NT2/D1 (cell line): ENCODE results near the gene RNF114.

ENCODE experiments used
- DNase-seq: peaks from one replicate; pipeline ENCODE4 v3.0.0-alpha.2; 2011; ENCODE audit warnings: low read depth, low spot score
- H3K27me3 ChIP-seq: 2 replicates; pipeline ENCODE4 v1.6.0; 2011; ENCODE audit warnings: mild to moderate bottlenecking; ENCODE audit not compliant: insufficient read length, insufficient read depth
- H3K36me3 ChIP-seq: 2 replicates; pipeline ENCODE4 v1.6.1; 2011; ENCODE audit warnings: mild to moderate bottlenecking, low read length, mixed read lengths; ENCODE audit not compliant: insufficient read depth, insufficient read length
- H3K4me1 ChIP-seq: 2 replicates; pipeline ENCODE4 v1.5.1; 2011; ENCODE audit not compliant: insufficient read depth, insufficient read length
- H3K4me3 ChIP-seq: 2 replicates; pipeline ENCODE4 v1.5.1; 2011; ENCODE audit warnings: low read depth; ENCODE audit not compliant: insufficient read length
- H3K9ac ChIP-seq: 2 replicates; pipeline ENCODE4 v1.6.0; 2011; ENCODE audit warnings: low read depth; ENCODE audit not compliant: insufficient read length
- H3K9me3 ChIP-seq: 2 replicates; pipeline ENCODE4 v1.5.1; 2011; ENCODE audit warnings: mild to moderate bottlenecking, low read length; ENCODE audit not compliant: insufficient read depth
- SUZ12 ChIP-seq: IDR thresholded peaks from 2 replicates; pipeline ENCODE4 v1.6.1; 2011; ENCODE audit not compliant: insufficient read length, insufficient read depth; ENCODE audit errors: extremely low read depth
- YY1 ChIP-seq: IDR thresholded peaks from 2 replicates; pipeline ENCODE4 v1.6.1; 2011; ENCODE audit not compliant: insufficient read length, insufficient read depth
- ZNF274 ChIP-seq: IDR thresholded peaks from 2 replicates; pipeline ENCODE4 v1.6.1; 2011; ENCODE audit warnings: mild to moderate bottlenecking, low read depth, low read length

Gene RNF114

DNA sequence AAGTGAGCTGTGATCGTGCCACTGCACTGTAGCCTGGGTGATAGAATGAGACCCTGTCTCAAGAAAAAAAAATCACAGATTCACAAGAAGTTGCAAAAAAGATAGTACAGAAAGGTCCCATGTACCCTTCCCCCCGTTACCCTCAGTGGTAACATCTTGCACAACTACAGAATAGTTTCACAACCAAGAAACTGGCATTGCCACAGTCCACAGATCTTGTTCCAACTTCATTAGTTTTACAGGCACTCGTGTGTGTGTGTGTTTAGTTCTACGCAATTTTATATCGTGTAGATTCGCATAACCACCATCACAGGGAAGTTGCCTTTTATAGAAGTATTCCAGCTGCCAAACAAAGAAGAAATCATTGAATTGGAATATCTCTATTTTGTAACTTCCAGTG lies 40.0 kb upstream of the RNF114 start:
- no peaks in the 10 kb centered on the region for H3K9me3 ChIP-seq
- no peaks in the 10 kb centered on the region for H3K36me3 ChIP-seq
- no peak overlapping the region for H3K4me3 ChIP-seq
- H3K9ac ChIP-seq = no peak overlapping the region
- TF ChIP-seq SUZ12 (no peak), YY1 (no peak), ZNF274 (no peak)
- no peaks in the 10 kb centered on the region for H3K27me3 ChIP-seq
- DNase-seq = no peak
- peaks cover 19% of the 10 kb centered on the region for H3K4me1 ChIP-seq

DNA sequence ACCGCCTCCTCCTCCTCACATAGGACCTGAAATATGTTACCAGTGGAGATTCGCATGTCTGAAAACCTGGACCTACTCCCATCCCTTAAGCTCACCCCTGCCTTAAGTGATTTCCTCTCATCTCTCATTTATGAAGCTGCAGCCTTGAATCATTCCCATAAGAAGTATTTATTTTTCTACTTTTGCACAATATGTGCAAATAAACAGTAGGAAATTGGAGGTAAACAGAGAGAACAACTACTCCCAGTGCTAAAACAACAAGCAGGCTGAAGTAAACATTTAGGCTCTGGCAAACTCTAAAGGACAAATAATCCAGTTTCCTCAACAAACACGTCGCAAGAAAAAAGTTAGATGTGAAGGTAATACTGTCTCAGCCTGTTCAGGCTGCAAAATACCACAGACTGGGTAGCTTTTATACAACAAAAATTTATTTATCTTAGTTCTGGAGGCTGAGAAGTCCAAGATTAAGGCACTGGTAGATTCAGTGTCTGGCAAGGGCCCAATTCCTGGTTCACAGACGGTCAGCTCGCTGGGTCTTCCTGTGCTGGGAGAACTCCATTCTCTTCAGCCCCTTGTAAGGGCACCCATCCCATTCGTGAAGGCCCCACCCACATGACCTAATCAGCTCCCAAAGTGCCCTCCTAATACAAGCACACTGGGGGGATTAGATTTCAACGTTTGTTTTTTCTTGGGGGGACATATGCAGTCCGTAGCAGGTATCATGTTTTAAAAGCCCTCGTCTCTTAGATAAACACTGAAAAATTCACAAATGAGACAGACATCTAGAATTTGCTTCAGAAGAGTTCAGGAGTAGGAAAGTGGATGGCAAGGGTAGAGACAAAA lies 36.4 kb upstream of the RNF114 start:
- H3K36me3 ChIP-seq = peaks cover 19% of the 10 kb centered on the region
- no peaks in the 10 kb centered on the region for H3K9me3 ChIP-seq
- no peaks in the 10 kb centered on the region for H3K27me3 ChIP-seq
- no peak for TF ChIP-seq YY1
- no peak overlapping the region for H3K4me3 ChIP-seq
- no peaks in the 10 kb centered on the region for H3K4me1 ChIP-seq
- H3K9ac ChIP-seq = no peak overlapping the region
- no peak for DNase-seq

DNA sequence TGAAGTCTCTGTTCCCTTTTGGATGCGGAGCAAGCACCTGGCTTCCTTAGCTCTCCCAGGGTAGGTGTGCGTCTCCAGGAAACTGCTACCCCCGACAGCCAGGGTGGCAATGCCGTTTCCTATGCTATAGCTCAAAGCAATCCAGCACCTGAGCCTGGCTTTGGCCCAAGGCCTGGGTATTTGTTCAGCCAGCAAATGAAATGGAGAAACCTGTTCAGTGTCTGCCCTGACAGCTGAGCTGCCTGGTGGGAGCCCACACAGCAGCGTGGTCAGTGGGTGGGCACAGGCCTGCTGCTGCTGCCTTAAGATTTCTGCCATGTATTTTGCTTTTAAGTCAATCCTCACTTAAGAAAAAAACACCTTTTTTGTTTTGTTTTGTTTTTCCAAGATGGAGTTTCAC lies 34.6 kb upstream of the RNF114 start:
- Histone ChIP-seq H3K36me3 (peaks cover 37% of the 10 kb centered on the region), H3K9ac (no peak overlapping the region), H3K27me3 (no peaks in the 10 kb centered on the region), H3K9me3 (no peaks in the 10 kb centered on the region), H3K4me1 (no peaks in the 10 kb centered on the region), H3K4me3 (no peak overlapping the region)
- TF ChIP-seq SUZ12 = no peak
- TF ChIP-seq YY1 = no peak
- no peak for TF ChIP-seq ZNF274
- no peak for DNase-seq

DNA sequence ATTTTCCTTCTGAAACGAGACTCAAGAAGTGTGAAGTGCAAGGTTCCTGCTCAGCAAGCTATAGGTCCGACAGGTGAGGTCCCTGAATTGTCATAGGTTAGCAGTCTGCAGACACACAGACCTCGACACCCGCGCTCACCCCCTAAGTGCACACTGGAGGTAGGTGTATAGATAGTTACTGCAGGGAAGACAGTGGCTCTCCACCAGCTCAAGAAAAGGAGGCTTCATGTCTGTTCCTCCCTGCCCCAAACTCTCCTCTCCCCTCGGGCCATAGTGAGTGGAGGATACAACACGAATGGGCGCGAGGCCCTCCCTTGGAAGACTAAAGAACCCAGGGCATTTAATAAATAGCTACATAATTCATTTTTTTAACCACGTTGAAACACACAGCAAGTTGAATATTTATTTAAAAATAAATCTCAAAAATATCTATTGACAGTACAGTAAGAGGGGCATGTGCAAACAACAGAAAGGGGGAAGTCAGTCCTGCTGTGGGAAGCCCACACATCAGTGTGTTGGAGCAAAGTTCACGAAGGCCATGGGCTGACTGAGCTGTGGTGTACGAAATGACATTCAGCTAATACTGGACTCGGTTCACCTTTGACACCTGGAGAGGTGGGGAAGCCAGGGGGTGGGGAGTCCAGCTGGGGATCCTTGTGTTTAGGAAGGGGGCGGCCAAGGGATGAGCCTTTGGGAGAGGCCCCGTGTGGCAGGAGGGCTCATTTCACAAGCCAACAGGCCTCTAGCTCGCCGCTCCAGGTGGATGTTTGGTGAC lies 31.6 kb upstream of the RNF114 start:
- no peaks in the 10 kb centered on the region for H3K27me3 ChIP-seq
- H3K4me3 ChIP-seq = no peak overlapping the region
- no peaks in the 10 kb centered on the region for H3K4me1 ChIP-seq
- no peak for TF ChIP-seq ZNF274
- TF ChIP-seq YY1 = no peak
- no peak for TF ChIP-seq SUZ12
- no peaks in the 10 kb centered on the region for H3K9me3 ChIP-seq
- no peak overlapping the region for H3K9ac ChIP-seq
- no peak for DNase-seq
- H3K36me3 ChIP-seq = peaks cover 61% of the 10 kb centered on the region

DNA sequence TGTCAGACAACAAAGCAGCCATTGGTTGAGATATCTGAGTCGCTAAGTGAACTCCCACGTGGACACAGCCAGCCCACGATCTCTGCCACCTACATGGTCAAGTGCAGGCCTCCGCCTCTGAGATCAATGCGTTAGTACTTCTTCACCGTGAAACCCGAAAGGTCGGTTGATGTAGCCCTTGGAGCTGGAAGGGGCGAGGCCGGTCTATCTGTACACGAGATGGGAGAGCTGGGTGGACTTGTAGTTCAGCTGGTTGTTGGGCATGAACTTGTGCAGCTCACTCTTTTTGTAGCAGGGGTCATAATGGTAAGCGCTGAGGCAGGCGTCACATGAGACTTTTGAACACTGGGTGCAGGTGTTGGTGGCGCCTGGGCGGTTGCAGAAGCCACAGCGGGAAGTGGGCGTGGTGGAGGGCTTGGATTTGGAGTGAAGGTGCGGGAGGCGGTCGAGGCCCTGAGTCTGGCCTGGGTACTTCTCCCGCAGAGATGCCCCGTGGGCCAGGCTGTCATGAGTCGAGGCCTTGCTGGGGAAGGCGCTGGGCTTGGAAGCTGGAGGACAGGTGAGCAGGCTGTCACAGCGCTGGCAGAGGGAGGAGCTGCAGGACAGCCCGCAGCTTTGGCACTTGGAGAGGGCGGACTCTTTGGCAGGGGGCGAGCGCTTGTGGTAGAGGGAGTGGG lies 30.6 kb upstream of the RNF114 start:
- TF ChIP-seq ZNF274 (no peak), YY1 (no peak), SUZ12 (no peak)
- peaks cover 2% of the 10 kb centered on the region for H3K4me1 ChIP-seq
- H3K9ac ChIP-seq = no peak overlapping the region
- DNase-seq = no peak
- no peaks in the 10 kb centered on the region for H3K9me3 ChIP-seq
- no peak overlapping the region for H3K4me3 ChIP-seq
- H3K27me3 ChIP-seq = no peaks in the 10 kb centered on the region
- peaks cover 71% of the 10 kb centered on the region for H3K36me3 ChIP-seq

DNA sequence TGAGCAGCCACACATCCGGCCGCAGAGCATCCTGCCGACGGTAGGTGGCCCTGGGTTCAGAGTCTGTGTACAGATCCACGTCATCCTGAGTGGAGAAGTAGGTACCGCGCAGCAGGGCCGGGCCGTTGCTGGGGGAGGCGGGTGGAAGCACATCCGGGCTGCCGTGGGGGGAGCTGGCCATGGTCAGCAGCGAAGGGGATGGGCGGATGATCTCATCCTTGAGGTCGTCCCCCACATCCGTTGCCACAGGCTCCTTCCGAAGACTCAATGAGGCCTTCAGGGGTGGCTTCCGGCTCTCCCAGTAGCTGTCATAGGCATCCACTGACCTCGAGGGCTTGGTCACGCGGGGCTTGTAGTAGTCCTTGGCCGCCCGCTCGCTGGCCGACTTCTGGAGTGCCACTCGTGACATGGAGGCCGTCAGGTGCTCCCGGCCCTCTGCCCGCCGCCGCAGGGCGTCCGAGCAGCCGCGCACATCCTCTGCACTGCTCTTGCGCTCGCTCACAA lies 30.0 kb upstream of the RNF114 start:
- H3K27me3 ChIP-seq = no peaks in the 10 kb centered on the region
- peaks cover 2% of the 10 kb centered on the region for H3K4me1 ChIP-seq
- peaks cover 72% of the 10 kb centered on the region for H3K36me3 ChIP-seq
- no peak for DNase-seq
- H3K4me3 ChIP-seq = no peak overlapping the region
- no peak for TF ChIP-seq YY1
- H3K9me3 ChIP-seq = no peaks in the 10 kb centered on the region
- no peak overlapping the region for H3K9ac ChIP-seq

DNA sequence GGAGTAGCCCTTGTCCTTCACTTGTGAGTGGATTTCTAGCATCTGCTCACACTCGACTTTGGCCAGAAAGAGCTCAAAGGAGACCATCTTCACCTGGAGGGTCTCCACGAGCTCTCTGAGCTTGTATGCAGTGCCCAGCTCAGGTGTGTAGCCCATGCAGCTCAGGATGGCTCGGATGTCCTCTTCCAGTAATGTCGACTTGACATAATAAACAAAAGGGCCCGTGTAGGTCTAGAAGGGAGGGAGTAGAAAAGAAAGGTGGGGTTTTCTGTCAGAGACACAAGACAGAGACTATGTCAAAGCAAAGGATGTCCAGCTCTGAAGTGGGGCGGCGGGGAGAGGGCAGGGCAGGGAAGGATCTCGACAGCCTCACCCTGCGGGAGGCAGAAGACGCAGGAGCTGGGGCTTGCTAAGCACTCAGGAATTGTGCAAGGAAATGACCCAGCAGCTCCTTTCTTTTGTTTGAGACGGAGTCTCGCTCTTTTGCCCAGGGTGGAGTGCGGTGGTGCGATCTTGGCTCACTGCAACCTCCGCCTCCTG lies 29.5 kb upstream of the RNF114 start:
- no peak for DNase-seq
- H3K9ac ChIP-seq = no peak overlapping the region
- no peaks in the 10 kb centered on the region for H3K9me3 ChIP-seq
- H3K4me3 ChIP-seq = no peak overlapping the region
- TF ChIP-seq YY1 (no peak), ZNF274 (no peak), SUZ12 (no peak)
- H3K4me1 ChIP-seq = peaks cover 2% of the 10 kb centered on the region
- H3K36me3 ChIP-seq = peaks cover 74% of the 10 kb centered on the region
- no peaks in the 10 kb centered on the region for H3K27me3 ChIP-seq
